Osteoblast (primary cell): Measurements from ENCODE around the gene DAB2IP. TPM values are rescaled to one million over a fixed set of nuclear protein-coding genes. Genes with fewer than 3 reads are reported as not detected.
"Not testable (repeated sequence)": the region's sequence is repeated elsewhere in the genome, so short reads cannot be mapped to it uniquely, and the experiment has no call there.

Source experiments
- DNase-seq: peaks from one replicate; pipeline ENCODE4 v3.0.0; 2011; ENCODE audit warnings: low spot score, mixed read lengths; ENCODE audit not compliant: insufficient read length; ENCODE audit errors: missing footprints
- H2AFZ ChIP-seq: 2 replicates; pipeline ENCODE4 v1.6.0; 2011; ENCODE audit warnings: mild to moderate bottlenecking, low read length
- H3K27ac ChIP-seq: 2 replicates; pipeline ENCODE4 v1.5.1; 2011; ENCODE audit warnings: mild to moderate bottlenecking, low read depth, low read length, moderate library complexity
- H3K27me3 ChIP-seq: 2 replicates; pipeline ENCODE4 v1.6.0; 2012; ENCODE audit warnings: mild to moderate bottlenecking, control low read depth, inconsistent platforms, low read length, moderate library complexity; ENCODE audit not compliant: insufficient read depth
- H3K36me3 ChIP-seq: 2 replicates; pipeline ENCODE4 v1.5.1; 2011; ENCODE audit warnings: mild to moderate bottlenecking, low read length, control low read depth, moderate library complexity; ENCODE audit not compliant: insufficient read depth
- H3K4me1 ChIP-seq: 2 replicates; pipeline ENCODE4 v1.5.1; 2011; ENCODE audit warnings: mild to moderate bottlenecking, low read length, control low read depth, moderate library complexity; ENCODE audit not compliant: insufficient read depth
- H3K4me2 ChIP-seq: 2 replicates; pipeline ENCODE4 v1.6.0; 2011; ENCODE audit warnings: mild to moderate bottlenecking, low read length; ENCODE audit not compliant: insufficient read depth
- H3K4me3 ChIP-seq: fragments of 200-600 bp; sonication (generic); 3 replicates; pipeline ENCODE4 v1.5.1; 2012; ENCODE audit warnings: mild to moderate bottlenecking, low read length, inconsistent platforms; ENCODE audit not compliant: insufficient read depth
- H3K79me2 ChIP-seq: 2 replicates; pipeline ENCODE4 v1.6.0; 2012; ENCODE audit warnings: mild to moderate bottlenecking, low read length, control low read depth, inconsistent platforms; ENCODE audit not compliant: insufficient read depth
- H3K9me3 ChIP-seq: 2 replicates; pipeline ENCODE4 v1.5.1; 2011; ENCODE audit warnings: low read depth, low read length, control low read depth
- H4K20me1 ChIP-seq: 2 replicates; pipeline ENCODE4 v1.6.0; 2012; ENCODE audit warnings: mild to moderate bottlenecking, low read length, control low read depth; ENCODE audit not compliant: insufficient read depth
- total RNA-seq: library from RNA; depleted of rRNA; stranded (reverse); fragments of >200 nt; gene quantifications from 2 replicates; pipeline ENCODE4 v1.2.3, GENCODE V29; 2012
- TF ChIP-seq, protein P1 (sequence below): IDR thresholded peaks from 2 replicates; pipeline ENCODE4 v1.5.1; 2011; ENCODE audit warnings: mild to moderate bottlenecking, low read depth, low read length, moderate library complexity; ENCODE audit errors: extremely low read depth

Gene DAB2IP
- total RNA-seq, 1 donor: 60.8 TPM

DNA sequence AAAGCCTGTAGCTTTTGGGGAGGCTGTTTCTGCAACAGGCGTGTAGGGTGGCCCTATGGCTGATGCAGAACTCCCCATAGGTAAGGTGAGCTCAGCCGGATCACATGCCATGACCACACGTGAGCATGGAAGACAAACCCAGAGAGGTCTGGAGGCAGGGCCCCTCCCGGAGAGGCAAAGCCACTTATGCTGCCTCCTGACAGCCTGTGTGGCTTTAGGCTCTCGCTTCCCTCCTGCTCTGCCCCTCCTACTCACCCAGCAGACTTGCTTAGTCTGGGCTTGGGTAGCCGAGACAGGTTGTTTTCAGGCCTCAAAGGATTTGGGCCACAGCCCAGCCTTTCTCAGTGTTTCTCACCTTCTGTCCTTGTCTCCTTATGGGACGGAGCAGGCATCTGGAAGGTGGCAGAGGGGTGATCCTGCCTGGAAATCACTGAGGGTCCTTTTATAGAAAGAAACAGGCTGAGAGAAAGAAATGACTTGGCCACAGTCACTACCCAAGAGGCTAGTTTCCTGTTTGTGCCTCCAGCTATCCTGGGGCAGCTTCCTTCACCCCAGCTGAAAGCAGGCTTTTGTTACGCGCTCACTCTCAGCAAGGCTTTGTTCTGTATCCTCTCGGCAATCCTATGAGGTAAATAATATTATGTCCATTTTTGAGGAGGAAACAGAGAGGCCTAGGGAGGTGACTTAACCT is 89.9 kb downstream of the DAB2IP start:
- H3K27ac ChIP-seq: no peak overlapping the region
- H3K4me1 ChIP-seq: peaks cover 29% of the 10 kb centered on the region
- H3K36me3 ChIP-seq: no peaks in the 10 kb centered on the region
- no peaks in the 10 kb centered on the region for H3K27me3 ChIP-seq
- H2AFZ ChIP-seq: no peak overlapping the region
- TF ChIP-seq, protein P1, sequence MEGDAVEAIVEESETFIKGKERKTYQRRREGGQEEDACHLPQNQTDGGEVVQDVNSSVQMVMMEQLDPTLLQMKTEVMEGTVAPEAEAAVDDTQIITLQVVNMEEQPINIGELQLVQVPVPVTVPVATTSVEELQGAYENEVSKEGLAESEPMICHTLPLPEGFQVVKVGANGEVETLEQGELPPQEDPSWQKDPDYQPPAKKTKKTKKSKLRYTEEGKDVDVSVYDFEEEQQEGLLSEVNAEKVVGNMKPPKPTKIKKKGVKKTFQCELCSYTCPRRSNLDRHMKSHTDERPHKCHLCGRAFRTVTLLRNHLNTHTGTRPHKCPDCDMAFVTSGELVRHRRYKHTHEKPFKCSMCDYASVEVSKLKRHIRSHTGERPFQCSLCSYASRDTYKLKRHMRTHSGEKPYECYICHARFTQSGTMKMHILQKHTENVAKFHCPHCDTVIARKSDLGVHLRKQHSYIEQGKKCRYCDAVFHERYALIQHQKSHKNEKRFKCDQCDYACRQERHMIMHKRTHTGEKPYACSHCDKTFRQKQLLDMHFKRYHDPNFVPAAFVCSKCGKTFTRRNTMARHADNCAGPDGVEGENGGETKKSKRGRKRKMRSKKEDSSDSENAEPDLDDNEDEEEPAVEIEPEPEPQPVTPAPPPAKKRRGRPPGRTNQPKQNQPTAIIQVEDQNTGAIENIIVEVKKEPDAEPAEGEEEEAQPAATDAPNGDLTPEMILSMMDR: no peak
- no peak overlapping the region for H3K4me2 ChIP-seq
- DNase-seq: no peak
- H3K9me3 ChIP-seq: no peaks in the 10 kb centered on the region
- H3K79me2 ChIP-seq: peaks cover 28% of the 10 kb centered on the region
- H4K20me1 ChIP-seq: peaks cover 9% of the 10 kb centered on the region
- no peak overlapping the region for H3K4me3 ChIP-seq

DNA sequence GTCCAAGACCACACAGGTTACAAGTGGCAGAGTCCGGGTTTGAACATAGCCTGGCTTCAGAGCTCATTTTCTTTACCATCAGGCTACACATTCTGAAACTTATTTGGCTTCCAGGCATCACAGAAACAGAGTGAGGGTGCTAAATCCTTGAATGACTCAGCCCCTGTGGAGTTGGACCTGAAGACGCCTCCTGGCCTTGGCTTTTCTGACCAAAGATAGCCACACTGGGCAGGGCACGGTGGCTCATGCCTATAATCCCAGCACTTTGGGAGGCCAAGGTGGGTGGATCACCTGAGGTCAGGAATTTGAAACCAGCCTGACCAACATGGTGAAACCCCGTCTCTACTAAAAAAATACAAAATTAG is 90.5 kb downstream of the DAB2IP start:
- H3K36me3 ChIP-seq, H3K4me2 ChIP-seq, H3K9me3 ChIP-seq, H3K4me3 ChIP-seq, DNase-seq, H2AFZ ChIP-seq, H3K27ac ChIP-seq, H3K27me3 ChIP-seq, H4K20me1 ChIP-seq: not testable (repeated sequence)
- H3K79me2 ChIP-seq: peaks cover 33% of the 10 kb centered on the region
- H3K4me1 ChIP-seq: peaks cover 29% of the 10 kb centered on the region

DNA sequence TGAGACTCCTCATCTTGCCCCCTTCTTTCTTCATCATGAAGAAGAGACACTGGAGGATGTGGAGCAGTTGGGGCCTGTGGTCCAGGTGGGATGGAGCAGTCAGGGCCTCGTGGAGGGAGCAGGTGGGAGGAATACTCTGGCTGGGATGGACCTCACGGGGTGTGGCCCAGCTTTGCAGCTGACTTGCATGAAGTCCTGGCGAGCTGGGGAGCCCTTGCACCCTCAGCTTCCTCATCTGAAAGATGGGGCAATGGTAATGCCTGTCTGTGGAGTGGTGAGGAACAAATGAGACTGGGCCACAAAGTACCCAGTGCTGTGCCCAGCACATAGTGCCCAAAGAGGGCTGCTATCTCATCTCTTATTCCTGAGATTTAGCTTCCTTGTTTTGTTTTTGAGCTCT is 91.5 kb downstream of the DAB2IP start:
- H3K79me2 ChIP-seq: peaks cover 34% of the 10 kb centered on the region
- peaks cover 9% of the 10 kb centered on the region for H4K20me1 ChIP-seq
- H3K27ac ChIP-seq: peak overlapping the region; percentile 88
- H3K27me3 ChIP-seq: no peaks in the 10 kb centered on the region
- no peak for DNase-seq
- peaks cover 31% of the 10 kb centered on the region for H3K4me1 ChIP-seq
- H3K4me2 ChIP-seq: peak overlapping the region; percentile 82
- no peak overlapping the region for H2AFZ ChIP-seq
- no peaks in the 10 kb centered on the region for H3K9me3 ChIP-seq
- H3K36me3 ChIP-seq: no peaks in the 10 kb centered on the region
- H3K4me3 ChIP-seq: peak overlapping the region; percentile 71
- TF ChIP-seq, protein P1: no peak

DNA sequence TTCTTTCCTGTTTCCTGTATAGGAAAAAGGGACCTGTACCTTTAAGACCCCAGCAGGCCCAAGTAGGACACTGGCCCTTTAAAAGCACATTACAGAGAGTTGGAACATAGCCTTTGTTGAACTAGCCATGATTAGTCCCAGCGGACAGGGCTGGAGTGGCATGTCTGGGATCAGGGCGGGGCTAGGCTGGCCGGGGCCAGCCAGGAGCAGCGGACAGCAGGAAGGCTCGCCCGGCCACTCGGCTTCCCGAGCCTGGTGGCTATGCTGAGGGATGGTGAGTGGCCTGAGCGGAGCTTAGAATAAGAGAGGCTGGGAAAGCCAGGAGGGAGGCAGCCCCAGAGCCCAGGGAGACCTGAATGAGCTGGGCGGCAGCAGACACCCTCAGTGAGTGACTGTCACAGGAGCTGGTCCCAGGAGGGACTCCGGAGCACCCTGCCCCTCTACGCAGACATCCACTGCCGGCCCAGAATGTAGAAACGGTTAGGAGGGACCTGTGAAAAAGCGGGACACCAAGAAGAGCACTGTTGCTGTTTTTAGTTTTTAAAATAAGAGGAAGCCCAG is 92.1 kb downstream of the DAB2IP start:
- H3K27me3 ChIP-seq: no peaks in the 10 kb centered on the region
- TF ChIP-seq, protein P1: no peak
- H2AFZ ChIP-seq: peak overlapping the region; percentile 82
- peak overlapping the region; percentile 82 for H3K4me2 ChIP-seq
- H3K36me3 ChIP-seq: no peaks in the 10 kb centered on the region
- peaks cover 34% of the 10 kb centered on the region for H3K79me2 ChIP-seq
- H3K4me1 ChIP-seq: peaks cover 37% of the 10 kb centered on the region
- peak overlapping the region; percentile 71 for H3K4me3 ChIP-seq
- peaks cover 9% of the 10 kb centered on the region for H4K20me1 ChIP-seq
- H3K9me3 ChIP-seq: no peaks in the 10 kb centered on the region
- peak overlapping the region; percentile 88 for H3K27ac ChIP-seq
- DNase-seq: peak; percentile 98
